Naive thymus-derived CD8-positive, alpha-beta T cell (primary cell): ENCODE results near the gene IQCM. TPM values are rescaled to one million over a fixed set of nuclear protein-coding genes. Genes with fewer than 3 reads are reported as not detected.

Experiments used
- ATAC-seq, 2 donors: fragments of 150-1000 bp; cut with Tn5 transposase in 1 of 2; sonication (Bioruptor Pico), chemical (Tn5 transposase) in 1 of 2; 1 replicate in 1 of 2; 2 replicates in 1 of 2; pipeline ENCODE4 v1.10.0; 2021; ENCODE audit warnings: mild to moderate bottlenecking in 2 of 2, moderate library complexity in 2 of 2
- POLR2A ChIA-PET: fragments of 350-600 bp; sonication (Branson Sonifier 250); formaldehyde crosslinking; loops from one replicate; lab custom pipeline; 2021; ENCODE audit warnings: antibody characterized with exemption; lab: Charles Lee
- DNase-seq, 10 donors: peaks; one replicate each; pipeline versions ENCODE4 v3.0.0 to v3.0.0-alpha.2; 2020 to 2022
- H3K27ac Mint-ChIP-seq, 10 donors: one replicate each; pipeline ENCODE4 v1.8.0; 2020 to 2022; ENCODE audit warnings: mild to moderate bottlenecking in 10 of 10, mixed read lengths in 10 of 10, moderate library complexity in 4 of 10, inconsistent platforms in 1 of 10
- H3K27me3 Mint-ChIP-seq, 5 donors: one replicate each; pipeline ENCODE4 v1.8.0; 2021 to 2022; ENCODE audit warnings: mixed read lengths in 5 of 5
- H3K36me3 Mint-ChIP-seq, 3 donors: one replicate each; pipeline ENCODE4 v1.8.0; 2020 to 2022; ENCODE audit warnings: mixed read lengths in 3 of 3, mild to moderate bottlenecking in 2 of 3, inconsistent platforms in 1 of 3
- H3K4me1 Mint-ChIP-seq, 4 donors: one replicate each; pipeline ENCODE4 v1.8.0; 2021 to 2022; ENCODE audit warnings: mixed read lengths in 4 of 4
- H3K4me3 Mint-ChIP-seq, 10 donors: one replicate each; pipeline ENCODE4 v1.8.0; 2020 to 2022; ENCODE audit warnings: mild to moderate bottlenecking in 10 of 10, mixed read lengths in 10 of 10, moderate library complexity in 6 of 10, inconsistent platforms in 1 of 10
- H3K9me3 Mint-ChIP-seq, 9 donors: one replicate each; pipeline ENCODE4 v1.8.0; 2020 to 2022; ENCODE audit warnings: mixed read lengths in 9 of 9, mild to moderate bottlenecking in 3 of 9, inconsistent platforms in 1 of 9, moderate library complexity in 1 of 9
- polyA plus RNA-seq, 3 donors: library from polyadenylated mRNA; unstranded; fragments of 300-500 nt; fragmentation: Illumina TruSeq; gene quantifications; one replicate each; pipeline ENCODE4 v1.2.3, GENCODE V29; 2021
- total RNA-seq, 8 experiments: library from RNA in 2 of 8; stranded (reverse) in 2 of 8; gene quantifications; one replicate each; pipeline ENCODE4 v1.2.3 and lab custom pipeline; 2021 to 2026

The IQCM gene
- total and polyA plus RNA-seq, 5 experiments from 2014 or later = not detected

DNA sequence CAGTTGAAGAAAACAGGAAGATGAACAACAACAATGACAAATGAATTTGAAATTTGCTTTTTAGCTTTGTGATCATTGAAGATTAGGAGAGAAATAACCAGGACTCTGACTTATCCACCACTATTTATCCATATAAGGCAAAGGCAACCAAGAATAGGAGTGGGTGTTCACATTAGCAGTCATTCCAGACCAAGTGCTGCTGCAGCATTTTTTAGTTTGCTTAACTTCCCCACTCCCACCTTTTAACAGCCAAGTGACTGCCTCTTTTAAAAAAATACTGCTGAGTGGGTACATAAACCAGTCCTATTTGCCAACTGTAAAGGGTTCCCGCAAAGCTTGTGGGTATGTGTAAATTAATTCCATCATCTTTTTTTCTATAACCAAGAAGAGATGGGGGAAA is 230.9 kb downstream of the IQCM start:
- POLR2A ChIA-PET = no interaction called here
- H3K36me3 Mint-ChIP-seq = no peaks in the 10 kb centered on the region
- H3K4me1 Mint-ChIP-seq = no peaks in the 10 kb centered on the region
- no peak overlapping the region for H3K27ac Mint-ChIP-seq
- DNase-seq (no peak), ATAC-seq (no peak)
- H3K4me3 Mint-ChIP-seq = no peak overlapping the region
- H3K9me3 Mint-ChIP-seq = peaks cover 0 to 10% (median 4%) of the 10 kb centered on the region in 9 donors
- H3K27me3 Mint-ChIP-seq = no peaks in the 10 kb centered on the region

DNA sequence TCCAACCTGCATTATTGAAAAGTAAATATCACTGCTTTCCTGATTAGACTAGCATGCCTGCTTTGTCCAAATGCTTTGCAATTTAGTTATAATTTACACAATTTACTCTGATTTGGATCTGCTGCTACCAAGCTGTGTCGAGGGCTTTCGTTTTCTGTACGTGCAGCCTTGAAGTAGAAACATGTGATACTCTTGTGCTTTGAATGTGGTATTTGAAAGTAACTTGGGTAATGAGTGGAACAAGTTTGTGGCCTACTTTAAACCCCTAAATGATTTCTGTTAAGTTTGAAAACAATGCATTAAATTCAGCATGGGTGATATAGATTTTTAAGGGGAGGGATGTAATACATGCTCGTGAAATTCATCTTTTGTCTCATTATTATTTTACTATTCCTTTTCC is 240.7 kb downstream of the IQCM start:
- H3K4me3 Mint-ChIP-seq = no peak overlapping the region
- no peaks in the 10 kb centered on the region for H3K36me3 Mint-ChIP-seq
- H3K27me3 Mint-ChIP-seq = no peaks in the 10 kb centered on the region
- no peaks in the 10 kb centered on the region for H3K4me1 Mint-ChIP-seq
- DNase-seq (no peak), ATAC-seq (no peak)
- peaks cover 0 to 11% (median 0%) of the 10 kb centered on the region in 9 donors for H3K9me3 Mint-ChIP-seq
- H3K27ac Mint-ChIP-seq = no peak overlapping the region
- POLR2A ChIA-PET = no interaction called here

DNA sequence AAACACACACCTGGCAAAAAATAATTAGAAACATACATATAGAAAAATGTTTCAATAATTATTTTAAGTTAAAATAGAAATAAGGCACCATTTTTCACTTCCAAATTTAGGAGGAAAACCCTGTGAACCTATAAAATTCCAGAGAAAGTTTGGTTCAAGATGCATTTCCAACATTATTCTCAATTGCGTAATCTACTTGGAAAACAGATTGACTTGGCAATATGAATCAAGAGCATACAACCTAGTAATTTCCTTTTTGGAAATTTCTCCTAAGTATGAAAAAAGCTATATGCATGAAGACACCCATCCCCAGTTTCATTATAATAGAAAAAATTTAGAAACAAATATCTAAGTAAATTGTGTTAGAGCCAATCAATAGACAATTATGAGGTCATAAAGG is 242.9 kb downstream of the IQCM start:
- no peak for ATAC-seq
- Mint-ChIP-seq H3K36me3 (no peaks in the 10 kb centered on the region), H3K27me3 (no peaks in the 10 kb centered on the region), H3K4me1 (no peaks in the 10 kb centered on the region), H3K9me3 (peaks cover 0 to 5% (median 0%) of the 10 kb centered on the region in 9 donors), H3K4me3 (no peak overlapping the region), H3K27ac (no peak overlapping the region)
- DNase-seq = no peak
- POLR2A ChIA-PET = no interaction called here

DNA sequence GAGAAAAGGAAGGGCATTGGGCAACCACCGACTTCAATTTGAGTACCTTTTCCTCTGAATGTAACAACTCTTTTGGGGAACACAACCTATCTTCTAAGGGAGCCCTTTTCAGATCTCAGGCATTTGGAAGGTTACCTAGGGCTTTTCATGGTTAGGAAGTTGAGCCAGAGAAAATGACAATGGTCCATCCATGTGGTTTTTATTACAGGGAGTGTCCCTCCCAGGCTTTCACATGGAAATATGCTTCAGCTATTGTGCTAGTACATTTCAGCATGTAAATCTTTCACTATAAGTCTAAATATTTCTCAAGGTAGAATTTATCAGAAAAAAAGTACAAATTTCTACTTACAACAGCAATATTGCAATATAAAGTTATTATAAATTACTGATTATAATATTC is 259.8 kb downstream of the IQCM start:
- H3K27me3 Mint-ChIP-seq = peaks cover 0 to 3% (median 0%) of the 10 kb centered on the region in 5 donors
- no peaks in the 10 kb centered on the region for H3K36me3 Mint-ChIP-seq
- peaks cover 0 to 23% (median 2%) of the 10 kb centered on the region in 9 donors for H3K9me3 Mint-ChIP-seq
- POLR2A ChIA-PET = no interaction called here
- H3K4me3 Mint-ChIP-seq = no peak overlapping the region
- no peaks in the 10 kb centered on the region for H3K4me1 Mint-ChIP-seq
- DNase-seq (no peak), ATAC-seq (no peak)
- H3K27ac Mint-ChIP-seq = no peak overlapping the region

DNA sequence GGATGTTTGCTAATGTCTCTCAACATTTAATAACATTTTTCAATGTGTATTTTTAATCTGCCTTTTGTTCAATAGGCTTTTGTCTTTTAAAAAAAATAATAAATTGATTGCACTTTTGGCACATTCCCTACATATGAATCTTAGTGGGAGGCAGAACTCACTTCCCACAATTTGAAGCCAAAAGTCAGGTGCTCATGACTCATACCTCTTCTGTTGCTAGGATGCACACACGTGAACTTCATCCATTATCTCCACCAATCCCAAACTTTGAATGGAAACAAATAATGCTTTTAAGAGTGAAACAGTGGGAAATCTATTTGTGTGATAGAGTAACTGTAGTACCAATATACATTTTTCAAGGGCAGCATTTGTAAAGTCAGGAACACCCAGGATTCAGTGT is 260.5 kb downstream of the IQCM start:
- Mint-ChIP-seq H3K36me3 (no peaks in the 10 kb centered on the region), H3K27me3 (peaks cover 0 to 3% (median 0%) of the 10 kb centered on the region in 5 donors), H3K4me3 (no peak overlapping the region), H3K27ac (no peak overlapping the region), H3K4me1 (no peaks in the 10 kb centered on the region), H3K9me3 (peaks cover 0 to 23% (median 2%) of the 10 kb centered on the region in 9 donors)
- DNase-seq (no peak), ATAC-seq (no peak)
- POLR2A ChIA-PET = no interaction called here

DNA sequence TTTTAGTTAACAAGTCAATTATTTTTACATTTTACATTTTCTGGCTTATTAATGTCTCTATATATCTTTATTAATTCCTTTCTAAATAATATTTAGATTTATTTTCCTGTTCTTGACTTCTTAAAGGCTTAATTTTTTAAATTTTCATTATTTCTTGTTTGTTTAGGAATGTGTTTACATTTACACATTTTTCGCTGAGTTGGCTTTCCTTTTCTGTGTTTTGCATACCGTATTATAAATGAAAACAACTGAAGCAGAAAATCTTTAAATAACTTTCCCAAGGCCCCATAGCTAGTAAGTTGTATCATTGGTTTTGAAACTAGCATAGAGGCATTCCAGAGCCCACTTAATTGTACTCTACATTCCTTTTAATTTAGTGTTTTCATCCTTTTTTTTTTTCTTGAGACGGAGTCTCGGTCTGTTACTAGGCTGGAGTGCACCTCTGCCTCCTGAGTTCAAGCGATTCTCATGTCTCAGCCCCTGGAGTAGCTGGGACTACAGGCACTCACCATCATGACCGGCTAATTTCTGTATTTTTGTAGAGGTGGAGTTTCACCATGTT is 261.6 kb downstream of the IQCM start:
- ATAC-seq = no peak
- H3K27ac Mint-ChIP-seq = no peak overlapping the region
- DNase-seq = no peak
- H3K27me3 Mint-ChIP-seq = peaks cover 0 to 3% (median 0%) of the 10 kb centered on the region in 5 donors
- peaks cover 0 to 19% (median 2%) of the 10 kb centered on the region in 9 donors for H3K9me3 Mint-ChIP-seq
- no peaks in the 10 kb centered on the region for H3K4me1 Mint-ChIP-seq
- no peaks in the 10 kb centered on the region for H3K36me3 Mint-ChIP-seq
- H3K4me3 Mint-ChIP-seq = no peak overlapping the region
- POLR2A ChIA-PET = no interaction called here

DNA sequence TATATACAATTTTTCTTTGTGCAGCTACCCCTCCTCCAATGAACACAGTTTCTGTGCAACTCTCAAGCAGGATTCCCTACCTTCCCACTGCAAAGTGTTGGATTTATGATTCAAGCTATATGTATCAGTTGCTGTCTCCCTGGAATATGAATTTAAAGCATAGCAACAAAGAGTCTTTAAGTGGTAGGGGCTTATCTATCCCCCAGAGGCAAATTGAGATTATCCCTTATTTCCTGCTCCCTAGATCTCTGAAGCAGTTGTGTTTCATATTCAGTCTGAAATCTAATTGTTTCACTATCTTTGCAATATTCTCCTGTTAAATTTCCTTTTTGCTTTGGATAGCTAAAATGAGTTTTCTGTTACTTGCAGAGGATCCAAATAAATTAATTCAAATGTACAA is 263.0 kb downstream of the IQCM start:
- Mint-ChIP-seq H3K9me3 (peaks cover 0 to 14% (median 0%) of the 10 kb centered on the region in 9 donors), H3K27ac (no peak overlapping the region), H3K36me3 (no peaks in the 10 kb centered on the region), H3K27me3 (no peaks in the 10 kb centered on the region), H3K4me3 (no peak overlapping the region), H3K4me1 (no peaks in the 10 kb centered on the region)
- POLR2A ChIA-PET = no interaction called here
- ATAC-seq (no peak), DNase-seq (no peak)

DNA sequence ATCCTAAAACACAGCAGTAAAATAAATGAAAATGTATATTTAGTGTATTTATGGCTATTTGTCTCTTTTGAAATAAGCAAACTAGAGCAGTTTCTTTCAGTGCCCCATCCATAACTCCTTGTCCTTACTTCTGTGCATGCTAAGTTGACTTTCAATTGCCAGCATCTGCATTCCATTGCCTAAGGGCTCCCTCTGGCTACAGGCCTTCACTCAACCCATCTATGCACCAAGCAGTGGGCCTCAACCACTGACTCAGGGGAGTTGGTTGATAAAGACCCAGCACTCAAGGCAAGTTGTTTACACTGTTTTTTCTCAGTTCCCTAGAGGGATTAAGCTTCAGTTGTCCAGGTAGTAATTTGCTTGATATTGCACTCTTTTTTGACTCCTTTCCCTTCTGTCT is 265.7 kb downstream of the IQCM start:
- H3K9me3 Mint-ChIP-seq = peaks cover 0 to 11% (median 0%) of the 10 kb centered on the region in 9 donors
- DNase-seq = no peak
- POLR2A ChIA-PET = no interaction called here
- ATAC-seq = no peak
- H3K4me1 Mint-ChIP-seq = no peaks in the 10 kb centered on the region
- H3K4me3 Mint-ChIP-seq = no peak overlapping the region
- H3K27me3 Mint-ChIP-seq = no peaks in the 10 kb centered on the region
- no peaks in the 10 kb centered on the region for H3K36me3 Mint-ChIP-seq
- H3K27ac Mint-ChIP-seq = no peak overlapping the region

DNA sequence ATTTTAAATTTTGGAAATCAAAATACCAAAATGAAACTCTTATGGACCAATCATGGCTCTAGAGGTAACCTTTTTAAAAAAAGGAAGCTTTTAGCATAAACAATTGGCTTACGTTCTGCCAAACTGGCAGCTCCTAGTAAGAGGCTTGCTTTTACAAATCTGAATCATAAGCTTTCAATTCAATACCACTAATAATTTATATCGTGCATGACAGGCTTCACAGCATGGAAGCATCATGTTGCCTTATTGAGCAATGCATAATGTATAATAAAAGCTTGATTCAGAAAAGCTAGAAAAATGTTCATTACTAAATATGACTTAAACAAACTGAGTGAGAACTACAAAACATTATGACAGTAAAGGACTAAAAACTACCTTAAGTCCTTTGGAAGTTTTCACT is 280.9 kb downstream of the IQCM start:
- Mint-ChIP-seq H3K36me3 (peaks cover 0 to 8% (median 0%) of the 10 kb centered on the region in 3 donors), H3K27me3 (no peaks in the 10 kb centered on the region), H3K4me1 (no peaks in the 10 kb centered on the region), H3K4me3 (no peak overlapping the region), H3K27ac (no peak overlapping the region), H3K9me3 (peaks cover 10 to 38% (median 13%) of the 10 kb centered on the region in 9 donors)
- DNase-seq (no peak), ATAC-seq (no peak)
- POLR2A ChIA-PET = no interaction called here

DNA sequence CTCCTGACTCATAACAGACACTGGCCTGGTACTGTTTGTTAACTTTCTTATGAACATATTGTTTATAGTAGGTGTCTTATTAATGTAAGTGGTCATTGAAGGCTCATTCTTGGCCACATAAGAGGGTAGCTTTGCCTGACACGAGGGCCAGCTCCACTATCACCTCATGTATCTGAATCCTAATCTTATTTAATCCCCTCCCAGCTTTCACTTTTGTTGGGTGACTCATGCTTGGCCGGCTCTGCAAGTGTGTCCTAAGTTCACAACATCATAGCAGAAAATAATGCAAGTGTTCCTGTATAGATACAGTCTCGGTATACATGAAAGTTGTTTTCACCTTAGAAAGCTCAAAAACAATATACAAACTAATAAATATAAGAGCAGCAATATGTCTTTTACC is 283.8 kb downstream of the IQCM start:
- DNase-seq (no peak), ATAC-seq (no peak)
- Mint-ChIP-seq H3K4me1 (no peaks in the 10 kb centered on the region), H3K4me3 (no peak overlapping the region), H3K27ac (no peak overlapping the region), H3K27me3 (no peaks in the 10 kb centered on the region), H3K36me3 (no peaks in the 10 kb centered on the region), H3K9me3 (peaks cover 2 to 20% (median 9%) of the 10 kb centered on the region in 9 donors)
- POLR2A ChIA-PET = no interaction called here

DNA sequence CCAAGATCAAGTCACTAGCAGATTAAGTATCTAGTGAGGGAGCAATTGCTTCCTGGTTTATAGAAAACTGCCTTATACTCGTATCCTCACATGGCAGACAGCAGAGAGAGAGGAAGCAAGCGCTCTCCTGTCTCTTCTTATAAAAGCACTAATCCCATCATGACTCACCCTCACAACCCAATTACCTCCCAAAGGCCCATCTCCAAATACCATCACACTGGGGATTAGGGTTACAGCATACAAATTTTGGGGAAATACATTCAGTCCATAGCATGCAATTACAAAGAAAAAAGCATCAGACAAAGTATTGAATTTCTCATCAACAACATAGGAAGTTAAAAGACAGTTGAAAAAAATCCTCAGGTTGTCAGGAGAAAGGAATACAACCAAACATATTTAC is 292.6 kb downstream of the IQCM start:
- H3K4me1 Mint-ChIP-seq = no peaks in the 10 kb centered on the region
- H3K9me3 Mint-ChIP-seq = peaks cover 0 to 19% (median 4%) of the 10 kb centered on the region in 9 donors
- DNase-seq (no peak), ATAC-seq (no peak)
- no peak overlapping the region for H3K27ac Mint-ChIP-seq
- H3K36me3 Mint-ChIP-seq = no peaks in the 10 kb centered on the region
- POLR2A ChIA-PET = no interaction called here
- peaks cover 0 to 3% (median 0%) of the 10 kb centered on the region in 5 donors for H3K27me3 Mint-ChIP-seq
- no peak overlapping the region for H3K4me3 Mint-ChIP-seq

DNA sequence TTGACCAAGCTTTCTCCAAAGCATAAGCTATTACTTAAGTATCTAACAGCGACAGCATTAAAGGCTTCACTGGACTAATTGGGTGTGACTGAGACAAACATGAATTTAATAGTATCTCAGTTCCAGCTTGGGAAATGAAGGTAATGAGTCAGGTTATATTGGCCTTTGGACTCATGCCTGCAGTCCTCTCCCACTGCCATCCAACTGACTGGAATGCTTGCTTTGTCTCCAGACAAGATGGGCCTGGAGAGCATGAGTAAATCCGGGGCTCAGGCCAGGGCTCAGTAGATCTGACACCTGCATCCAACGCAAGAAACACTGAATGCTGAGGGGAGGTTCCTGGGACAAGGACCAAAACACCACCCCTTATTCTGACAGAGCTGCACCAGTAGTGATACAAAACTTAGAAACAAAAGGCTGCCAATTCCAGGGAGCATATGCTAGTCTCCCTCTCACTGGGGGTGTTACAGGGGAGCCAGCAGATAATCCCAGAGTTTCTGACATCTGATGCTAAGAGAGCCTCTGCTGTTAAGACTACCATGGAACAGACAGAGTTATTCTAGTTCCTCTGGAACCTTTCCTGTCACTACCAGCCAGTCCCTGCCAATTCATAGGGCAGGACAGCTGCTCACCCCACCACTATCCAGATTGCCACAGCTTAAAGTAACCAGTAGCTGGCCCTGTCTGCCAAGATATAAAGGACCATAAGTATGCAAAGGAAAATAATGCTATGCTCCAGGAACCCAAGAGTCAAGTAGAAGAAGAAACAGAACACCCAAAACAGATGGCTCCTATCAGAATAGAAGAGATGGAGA is 293.8 kb downstream of the IQCM start:
- POLR2A ChIA-PET = no interaction called here
- peaks cover 0 to 3% (median 0%) of the 10 kb centered on the region in 5 donors for H3K27me3 Mint-ChIP-seq
- H3K36me3 Mint-ChIP-seq = no peaks in the 10 kb centered on the region
- no peak overlapping the region for H3K4me3 Mint-ChIP-seq
- H3K4me1 Mint-ChIP-seq = no peaks in the 10 kb centered on the region
- DNase-seq (no peak), ATAC-seq (no peak)
- no peak overlapping the region for H3K27ac Mint-ChIP-seq
- peaks cover 0 to 24% (median 4%) of the 10 kb centered on the region in 9 donors for H3K9me3 Mint-ChIP-seq

DNA sequence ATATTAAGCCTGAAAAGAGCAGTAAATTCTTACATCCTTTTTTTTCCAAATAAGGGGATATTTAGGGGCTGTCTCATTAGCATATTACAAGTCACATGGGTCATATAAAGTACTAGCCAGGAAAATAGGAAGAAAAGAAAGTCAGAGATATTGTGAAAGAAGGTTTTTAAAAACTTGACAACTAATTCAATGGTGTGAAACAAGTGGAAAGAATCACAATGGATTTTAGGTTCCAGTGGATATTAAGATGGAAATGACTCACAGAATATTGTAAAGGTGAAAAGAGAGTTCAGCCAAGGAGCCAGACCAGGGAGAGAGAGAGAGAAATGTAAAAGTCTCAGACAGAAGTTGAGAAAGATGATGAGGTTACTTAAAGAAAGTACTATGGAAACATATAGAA is 297.2 kb downstream of the IQCM start:
- DNase-seq (no peak), ATAC-seq (no peak)
- Mint-ChIP-seq H3K9me3 (peaks cover 0 to 24% (median 8%) of the 10 kb centered on the region in 9 donors), H3K27ac (no peak overlapping the region), H3K36me3 (no peaks in the 10 kb centered on the region), H3K4me1 (no peaks in the 10 kb centered on the region), H3K27me3 (peaks cover 0 to 3% (median 0%) of the 10 kb centered on the region in 5 donors), H3K4me3 (no peak overlapping the region)
- POLR2A ChIA-PET = no interaction called here
